Mammary epithelial cell (primary cell): ENCODE results near the gene CEP152.

ENCODE experiments used
- CTCF ChIP-seq, 2 donors: IDR thresholded peaks in 1 of 2; conservative IDR thresholded peaks in 1 of 2; 2 replicates each; pipeline ENCODE4 v1.5.1; 2011 to 2012; ENCODE audit warnings: inconsistent platforms in 2 of 2, low read length in 2 of 2, mild to moderate bottlenecking in 2 of 2, control low read depth in 1 of 2, low read depth in 1 of 2; ENCODE audit not compliant: insufficient read depth in 1 of 2; ENCODE audit errors: extremely low read depth in 1 of 2
- EZH2 ChIP-seq: IDR thresholded peaks from 2 replicates; pipeline ENCODE4 v1.6.1; 2012; ENCODE audit warnings: low read length, inconsistent platforms, borderline replicate concordance

- TF ChIP-seq CTCF (conservative IDR thresholded peaks at IDR 0.05 in 1 of 2, IDR thresholded peaks at IDR 0.05 in 1 of 2; ENCODE audit: extremely low read depth in 1 of 2, insufficient read depth in 1 of 2, low read depth in 1 of 2, low read length in 2 of 2) (no peak), EZH2 (no peak)
Measured at GRCh38 chr15:48842501-48842900, 31.6 kb upstream of the CEP152 start.
